HCT116 (cell line): ENCODE results near the gene PDZD4. TPM values are rescaled to one million over a fixed set of nuclear protein-coding genes. Genes with fewer than 3 reads are reported as not detected.

Experiments used
- ATAC-seq: fragments of 200-7000 bp; cut with Tn5 transposase; 2 replicates; pipeline ENCODE4 v1.9.1; 2020; ENCODE audit warnings: mild to moderate bottlenecking, moderate library complexity
- BruUV-seq: library from RNA; stranded (reverse); fragments of 400-500 nt; replicated peaks from 2 replicates; lab custom pipeline; 2021; lab: Mats Ljungman, UMichigan
- CTCF ChIA-PET: fragments of 300-600 bp; sonication (Branson Sonifier 250); formaldehyde crosslinking; loops from one replicate; lab custom pipeline; 2021; ENCODE audit warnings: antibody characterized with exemption; lab: Charles Lee
- POLR2A ChIA-PET: fragments of 300-600, 350-600 bp; sonication (Branson Sonifier 250); formaldehyde crosslinking; loops from one replicate; lab custom pipeline; 2021; ENCODE audit warnings: antibody characterized with exemption; lab: Charles Lee
- RAD21 ChIA-PET, 2 experiments: fragments of 300-600 bp; sonication (Branson Sonifier 250); formaldehyde crosslinking; loops; one replicate each; lab custom pipeline; 2023; ENCODE audit warnings: low total read pairs in 2 of 2; ENCODE audit not compliant: uncharacterized antibody in 2 of 2, unreplicated experiment in 2 of 2, low non-redundant PET in 1 of 2; lab: Charles Lee
- DNase-seq: peaks from one replicate; pipeline ENCODE4 v3.0.0-alpha.2; 2010; ENCODE audit warnings: low read depth, low spot score
- H2AFZ ChIP-seq: fragments of 200-600 bp; shearing (Covaris generic), sonication (generic); 2 replicates; pipeline ENCODE4 v1.6.1; 2017; ENCODE audit warnings: low read depth, mixed run types, mixed read lengths, antibody characterized with exemption, low read length; ENCODE audit not compliant: poor library complexity, severe bottlenecking
- H3K27ac ChIP-seq: 2 replicates; pipeline ENCODE4 v1.5.1; 2012; ENCODE audit warnings: low read depth, low read length
- H3K27me3 ChIP-seq: fragments of 200-600 bp; sonication (generic); 2 replicates; pipeline ENCODE4 v1.6.1; 2016; ENCODE audit warnings: mixed run types, low read length, mixed read lengths; ENCODE audit not compliant: insufficient read depth
- H3K36me3 ChIP-seq, 2 experiments: fragments of 200-500 bp in 1 of 2; fragments of 200-600 bp in 1 of 2; sonication (Bioruptor generic) in 1 of 2; sonication (generic) in 1 of 2; 2 replicates each; pipeline versions ENCODE4 v1.5.1 to v1.6.1; 2014 to 2016; ENCODE audit warnings: low read length in 2 of 2, inconsistent platforms in 1 of 2, mixed read lengths in 1 of 2, mixed run types in 1 of 2; ENCODE audit not compliant: insufficient read depth in 2 of 2, control insufficient read depth in 1 of 2
- H3K4me1 ChIP-seq, 2 experiments: fragments of 200-600 bp in 1 of 2; sonication (generic) in 1 of 2; 2 replicates each; pipeline versions ENCODE4 v1.5.1 to v1.6.1; 2012 to 2017; ENCODE audit warnings: low read length in 2 of 2, inconsistent platforms in 1 of 2, mild to moderate bottlenecking in 1 of 2, mixed read lengths in 1 of 2, mixed run types in 1 of 2, moderate library complexity in 1 of 2; ENCODE audit not compliant: insufficient read depth in 2 of 2, control insufficient read depth in 1 of 2
- H3K4me2 ChIP-seq: fragments of 200-600 bp; sonication (generic); 2 replicates; pipeline ENCODE4 v1.6.1; 2017; ENCODE audit warnings: mixed run types, low read length, mixed read lengths
- H3K4me3 ChIP-seq, 2 experiments: fragments of 200-600 bp in 1 of 2; sonication (generic) in 1 of 2; replicated peaks in 1 of 2; 2 replicates each; pipeline ENCODE4 v1.5.1; 2011 to 2016; ENCODE audit warnings: low read length in 2 of 2, control low read depth in 1 of 2, low read depth in 1 of 2, mild to moderate bottlenecking in 1 of 2, mixed read lengths in 1 of 2, mixed run types in 1 of 2
- H3K79me2 ChIP-seq: fragments of 200-600 bp; sonication (generic); 2 replicates; pipeline ENCODE4 v1.6.1; 2017; ENCODE audit warnings: mild to moderate bottlenecking, mixed run types, low read length, moderate library complexity, mixed read lengths; ENCODE audit not compliant: insufficient read depth
- H3K9ac ChIP-seq: fragments of 200-600 bp; sonication (generic); 2 replicates; pipeline ENCODE4 v1.6.1; 2016; ENCODE audit warnings: low read length, mixed read lengths
- H3K9me2 ChIP-seq: fragments of 200-600 bp; sonication (generic), shearing (Covaris generic); 2 replicates; pipeline ENCODE4 v1.6.1; 2017; ENCODE audit warnings: mixed run types, mild to moderate bottlenecking, moderate library complexity; ENCODE audit not compliant: insufficient read depth
- H3K9me3 ChIP-seq, 2 experiments: fragments of 200-500 bp in 1 of 2; fragments of 200-600 bp in 1 of 2; sonication (Bioruptor generic) in 1 of 2; sonication (generic) in 1 of 2; 2 replicates each; pipeline ENCODE4 v1.6.1; 2014 to 2017; ENCODE audit warnings: low read length in 2 of 2, mixed read lengths in 2 of 2, inconsistent platforms in 1 of 2, low read depth in 1 of 2, mild to moderate bottlenecking in 1 of 2, mixed run types in 1 of 2, moderate library complexity in 1 of 2; ENCODE audit not compliant: control insufficient read depth in 1 of 2, insufficient read depth in 1 of 2
- H4K20me1 ChIP-seq: fragments of 200-600 bp; sonication (generic), shearing (Covaris generic); 2 replicates; pipeline ENCODE4 v1.6.1; 2017; ENCODE audit warnings: mixed run types, mild to moderate bottlenecking, moderate library complexity; ENCODE audit not compliant: insufficient read depth
- CBX3 ChIP-seq: IDR thresholded peaks from 2 replicates; pipeline ENCODE4 v1.6.1; 2012; ENCODE audit warnings: low read depth
- CEBPB ChIP-seq: IDR thresholded peaks from 2 replicates; pipeline ENCODE4 v1.6.1; 2012; ENCODE audit warnings: low read depth
- ELF1 ChIP-seq: IDR thresholded peaks from 2 replicates; pipeline ENCODE4 v1.6.1; 2012; ENCODE audit warnings: low read depth, borderline replicate concordance
- EZH2 ChIP-seq: fragments of 200-600 bp; sonication (generic); IDR thresholded peaks from 2 replicates; pipeline ENCODE4 v1.6.1; 2017; ENCODE audit warnings: antibody characterized with exemption, mixed run types
- POLR2A ChIP-seq: IDR thresholded peaks from 2 replicates; pipeline ENCODE4 v1.7.0; 2011; ENCODE audit warnings: borderline replicate concordance; ENCODE audit not compliant: insufficient read depth, insufficient read length; ENCODE audit errors: extremely low read depth
- POLR2AphosphoS5 ChIP-seq: IDR thresholded peaks from 2 replicates; pipeline ENCODE4 v1.6.1; 2011; ENCODE audit warnings: mild to moderate bottlenecking, low read depth, low read length, moderate library complexity
- SRF ChIP-seq: IDR thresholded peaks from 2 replicates; pipeline ENCODE4 v1.6.1; 2012; ENCODE audit warnings: low read depth
- YY1 ChIP-seq: IDR thresholded peaks from 2 replicates; pipeline ENCODE4 v1.6.1; 2011; ENCODE audit warnings: low read length, low read depth, moderate library complexity, mild to moderate bottlenecking; ENCODE audit not compliant: insufficient replicate concordance; ENCODE audit errors: extremely low read depth
- ZNF274 ChIP-seq: fragments of 200-500 bp; sonication (Bioruptor generic); IDR thresholded peaks from 2 replicates; pipeline ENCODE4 v1.6.1; 2014; ENCODE audit warnings: mild to moderate bottlenecking, low read depth, low read length, inconsistent platforms
- intact Hi-C: fragments of 100-400 bp; cut with micrococcal nuclease; formaldehyde crosslinking; loops from 2 replicates; pipeline ENCODE4 v1.10.0; 2022
- total RNA-seq: library from RNA; stranded (reverse); gene quantifications from one replicate; pipeline ENCODE4 v1.2.1, GENCODE V29; 2021; ENCODE audit not compliant: unreplicated experiment
- TF ChIP-seq, protein P1 (sequence below): IDR thresholded peaks from 2 replicates; pipeline ENCODE4 v1.6.1; 2012
- TF ChIP-seq, protein P2 (sequence below): IDR thresholded peaks from 2 replicates; pipeline ENCODE4 v1.6.1; 2012
- TF ChIP-seq, protein P3 (sequence below), 3 experiments: fragments of 200-600 bp in 1 of 3; sonication (generic) in 1 of 3; IDR thresholded peaks in 2 of 3; conservative IDR thresholded peaks in 1 of 3; 2 replicates each; pipeline ENCODE4 v1.5.1; 2012 to 2017; ENCODE audit warnings: low read depth in 2 of 3, low read length in 2 of 3, antibody characterized with exemption in 1 of 3, borderline replicate concordance in 1 of 3, control low read depth in 1 of 3, mild to moderate bottlenecking in 1 of 3, mixed read lengths in 1 of 3, mixed run types in 1 of 3, moderate library complexity in 1 of 3; ENCODE audit not compliant: insufficient read depth in 1 of 3

The PDZD4 gene
- total RNA-seq, 1 experiment from 2014 or later = 0.30 TPM

DNA sequence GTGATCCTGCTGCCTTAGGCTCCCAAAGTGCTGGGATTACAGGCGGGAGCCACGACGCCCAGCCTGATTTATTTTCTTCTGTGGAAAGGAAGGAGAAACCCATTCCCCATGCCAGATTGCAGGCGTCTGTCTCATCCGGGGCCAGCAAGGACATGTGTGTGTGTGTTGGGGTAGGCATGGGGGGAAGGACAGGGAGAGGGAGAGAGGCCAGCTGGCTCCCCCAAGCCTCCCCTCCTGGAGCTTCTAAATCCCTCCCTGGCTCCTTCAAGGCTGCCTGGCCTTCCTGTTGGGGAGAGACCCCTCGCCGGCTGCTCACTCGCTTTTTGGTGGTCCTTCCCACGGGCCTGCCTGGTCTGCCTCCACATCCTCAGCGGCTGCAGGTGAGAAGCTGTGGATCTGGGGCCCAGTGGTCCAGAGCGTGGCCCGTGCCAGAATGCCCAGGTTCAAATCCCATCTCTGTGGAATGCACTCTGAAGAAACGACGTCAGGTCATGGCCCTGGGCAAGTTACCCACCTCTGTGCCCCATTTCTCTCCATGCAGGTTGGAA lies 67.6 kb downstream of the PDZD4 start:
- Histone ChIP-seq H2AFZ (no peak overlapping the region), H3K9me2 (no peaks in the 10 kb centered on the region), H3K36me3 (no peaks in the 10 kb centered on the region), H3K4me2 (no peak overlapping the region), H3K9ac (no peak overlapping the region), H4K20me1 (no peaks in the 10 kb centered on the region), H3K9me3 (no peaks in the 10 kb centered on the region), H3K79me2 (no peaks in the 10 kb centered on the region), H3K27me3 (no peaks in the 10 kb centered on the region), H3K4me1 (peaks cover 0 to 10% of the 10 kb centered on the region in 2 experiments; a peak in 2 of 4 replicates), H3K4me3 (no peak overlapping the region), H3K27ac (no peak overlapping the region)
- intact Hi-C loops = no loop called here
- ATAC-seq = no peak
- no TSS peak for BruUV-seq
- CTCF ChIA-PET = interaction anchor here (2.1 kb wide), 1 partner anchor 184 kb away, joined by 8 read pairs; no protein-coding TSS in a partner anchor
- TF ChIP-seq, protein P1, sequence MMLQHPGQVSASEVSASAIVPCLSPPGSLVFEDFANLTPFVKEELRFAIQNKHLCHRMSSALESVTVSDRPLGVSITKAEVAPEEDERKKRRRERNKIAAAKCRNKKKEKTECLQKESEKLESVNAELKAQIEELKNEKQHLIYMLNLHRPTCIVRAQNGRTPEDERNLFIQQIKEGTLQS = no peak
- TF ChIP-seq YY1 (no peak), EZH2 (no peak), SRF (no peak), ELF1 (no peak), CBX3 (no peak), ZNF274 (no peak), POLR2A (no peak), POLR2AphosphoS5 (no peak), CEBPB (no peak)
- TF ChIP-seq, protein P2, sequence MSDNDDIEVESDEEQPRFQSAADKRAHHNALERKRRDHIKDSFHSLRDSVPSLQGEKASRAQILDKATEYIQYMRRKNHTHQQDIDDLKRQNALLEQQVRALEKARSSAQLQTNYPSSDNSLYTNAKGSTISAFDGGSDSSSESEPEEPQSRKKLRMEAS = no peak
- TF ChIP-seq, protein P3, sequence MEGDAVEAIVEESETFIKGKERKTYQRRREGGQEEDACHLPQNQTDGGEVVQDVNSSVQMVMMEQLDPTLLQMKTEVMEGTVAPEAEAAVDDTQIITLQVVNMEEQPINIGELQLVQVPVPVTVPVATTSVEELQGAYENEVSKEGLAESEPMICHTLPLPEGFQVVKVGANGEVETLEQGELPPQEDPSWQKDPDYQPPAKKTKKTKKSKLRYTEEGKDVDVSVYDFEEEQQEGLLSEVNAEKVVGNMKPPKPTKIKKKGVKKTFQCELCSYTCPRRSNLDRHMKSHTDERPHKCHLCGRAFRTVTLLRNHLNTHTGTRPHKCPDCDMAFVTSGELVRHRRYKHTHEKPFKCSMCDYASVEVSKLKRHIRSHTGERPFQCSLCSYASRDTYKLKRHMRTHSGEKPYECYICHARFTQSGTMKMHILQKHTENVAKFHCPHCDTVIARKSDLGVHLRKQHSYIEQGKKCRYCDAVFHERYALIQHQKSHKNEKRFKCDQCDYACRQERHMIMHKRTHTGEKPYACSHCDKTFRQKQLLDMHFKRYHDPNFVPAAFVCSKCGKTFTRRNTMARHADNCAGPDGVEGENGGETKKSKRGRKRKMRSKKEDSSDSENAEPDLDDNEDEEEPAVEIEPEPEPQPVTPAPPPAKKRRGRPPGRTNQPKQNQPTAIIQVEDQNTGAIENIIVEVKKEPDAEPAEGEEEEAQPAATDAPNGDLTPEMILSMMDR (IDR thresholded peaks at IDR 0.05 in 2 of 3, conservative IDR thresholded peaks at IDR 0.05 in 1 of 3; ENCODE audit: borderline replicate concordance in 1 of 3, insufficient read depth in 1 of 3, low read depth in 2 of 3, low read length in 2 of 3) = no peak
- DNase-seq = no peak
- RAD21 ChIA-PET = no interaction called here
- POLR2A ChIA-PET = no interaction called here
